K562 (cell line): ENCODE measurements around the gene BZW1. TPM values are rescaled to one million over a fixed set of nuclear protein-coding genes. Genes with fewer than 3 reads are reported as not detected.

Experiments
- ATAC-seq: fragments of 200-7000 bp; cut with Tn5 transposase; 3 replicates; pipeline ENCODE4 v1.9.1; 2020; ENCODE audit warnings: moderate library complexity
- BruUV-seq: library from RNA; stranded (reverse); fragments of 400-500 nt; replicated peaks from 2 replicates; lab custom pipeline; 2021; lab: Mats Ljungman, UMichigan
- CTCF ChIA-PET: fragments of 300-600 bp; formaldehyde crosslinking; extraction: SDS; loops from one replicate; lab custom pipeline; 2021; ENCODE audit warnings: low intra/inter-chr PET ratio; lab: Yijun Ruan, JAX
- POLR2A ChIA-PET: fragments of 300-600, 350-650 bp; sonication (Branson Sonifier 250); formaldehyde crosslinking; extraction: SDS; loops from one replicate; lab custom pipeline; 2021; ENCODE audit warnings: antibody characterized with exemption, inconsistent platforms; lab: Yijun Ruan, JAX
- DNase-seq, 4 experiments: peaks; one replicate each; pipeline versions ENCODE4 v3.0.0 to v3.0.0-alpha.2; 2011 to 2018; ENCODE audit warnings: low spot score in 3 of 4, mixed read lengths in 3 of 4; ENCODE audit errors: extremely low read depth in 1 of 4
- FAIRE-seq: peaks from 2 replicates; lab custom pipeline; 2011; peaks lifted over from hg19 to GRCh38; lab: Jason Lieb, UNC
- H2AFZ ChIP-seq: 2 replicates; pipeline ENCODE4 v1.6.0; 2011; ENCODE audit warnings: low read depth, low read length, control low read depth, inconsistent platforms
- H3K27ac ChIP-seq: fragments of 200-600 bp; 3 replicates; pipeline ENCODE4 v1.8.0; 2011; ENCODE audit warnings: low read depth, mild to moderate bottlenecking, control low read depth, inconsistent platforms, low read length, moderate library complexity, mixed read lengths; ENCODE audit errors: extremely low read depth
- H3K27me3 ChIP-seq, 2 experiments: fragments of 300-600 bp in 1 of 2; 2 replicates in 1 of 2; 3 replicates in 1 of 2; pipeline versions ENCODE4 v1.6.0 to v1.8.0; 2011; ENCODE audit warnings: inconsistent platforms in 2 of 2, low read length in 2 of 2, mild to moderate bottlenecking in 1 of 2, mixed read lengths in 1 of 2, moderate library complexity in 1 of 2; ENCODE audit not compliant: control insufficient read depth in 2 of 2, insufficient read depth in 2 of 2
- H3K36me3 ChIP-seq: fragments of 300-600 bp; 3 replicates; pipeline ENCODE4 v1.8.0; 2011; ENCODE audit warnings: mild to moderate bottlenecking, low read length, inconsistent platforms; ENCODE audit not compliant: control insufficient read depth, insufficient read depth
- H3K4me1 ChIP-seq, 2 experiments: fragments of 200-600 bp in 1 of 2; replicated peaks in 1 of 2; 2 replicates in 1 of 2; 3 replicates in 1 of 2; pipeline versions ENCODE4 v1.5.1 to v1.8.0; 2011; ENCODE audit warnings: inconsistent platforms in 2 of 2, low read length in 2 of 2, mild to moderate bottlenecking in 1 of 2, mixed read lengths in 1 of 2, moderate library complexity in 1 of 2; ENCODE audit not compliant: control insufficient read depth in 2 of 2, insufficient read depth in 2 of 2
- H3K4me2 ChIP-seq: 2 replicates; pipeline ENCODE4 v1.6.1; 2011; ENCODE audit warnings: low read length, control low read depth, inconsistent platforms, mixed read lengths; ENCODE audit not compliant: insufficient read depth
- H3K4me3 ChIP-seq: fragments of 200-600 bp; sonication (generic), shearing (Covaris generic); 2 replicates; pipeline ENCODE4 v1.5.1; 2016; ENCODE audit warnings: control low read depth, inconsistent platforms
- H3K79me2 ChIP-seq: fragments of 200-600 bp; 3 replicates; pipeline ENCODE4 v1.8.0; 2011; ENCODE audit warnings: low read length, inconsistent platforms; ENCODE audit not compliant: control insufficient read depth, insufficient read depth
- H3K9ac ChIP-seq, 2 experiments: 2 replicates each; pipeline versions ENCODE4 v1.6.0 to v1.6.1; 2011; ENCODE audit warnings: low read depth in 2 of 2, low read length in 2 of 2, control low read depth in 1 of 2, inconsistent platforms in 1 of 2, mild to moderate bottlenecking in 1 of 2, mixed read lengths in 1 of 2; ENCODE audit not compliant: insufficient read depth in 1 of 2
- H3K9me1 ChIP-seq: one replicate; pipeline ENCODE4 v1.6.0; 2011; ENCODE audit warnings: inconsistent platforms, mild to moderate bottlenecking, low read length, moderate library complexity; ENCODE audit not compliant: control insufficient read depth, insufficient read depth
- H3K9me3 ChIP-seq: replicated peaks from 2 replicates; pipeline ENCODE4 v1.5.1; 2011; ENCODE audit warnings: low read depth, low read length, inconsistent platforms; ENCODE audit not compliant: control insufficient read depth, insufficient read depth
- H4K20me1 ChIP-seq: replicated peaks from 2 replicates; pipeline ENCODE4 v1.6.1; 2011; ENCODE audit warnings: low read length, inconsistent platforms, mixed read lengths; ENCODE audit not compliant: control insufficient read depth, insufficient read depth
- ADNP ChIP-seq: fragments of 200-800 bp; sonication (Bioruptor generic); IDR thresholded peaks from 2 replicates; pipeline ENCODE4 v1.6.1; 2016; ENCODE audit warnings: missing genetic modification characterization, missing compliant biosample characterization
- OTX1 ChIP-seq: fragments of 450-650 bp; formaldehyde crosslinking; IDR thresholded peaks from 2 replicates; pipeline ENCODE4 v1.4.0; 2022; ENCODE audit warnings: mild to moderate bottlenecking
- PML ChIP-seq: IDR thresholded peaks from 2 replicates; pipeline ENCODE4 v1.6.1; 2012; ENCODE audit warnings: low read length, inconsistent platforms
- POLR2AphosphoS5 ChIP-seq: IDR thresholded peaks from 2 replicates; pipeline ENCODE4 v1.6.1; 2011; ENCODE audit warnings: mild to moderate bottlenecking, low read depth, low read length, moderate library complexity; ENCODE audit not compliant: control insufficient read depth, insufficient read depth
- RBFOX2 ChIP-seq: fragments of 200-400 bp; formaldehyde crosslinking; IDR thresholded peaks from 2 replicates; pipeline ENCODE4 v1.6.1; 2017; ENCODE audit warnings: low read depth, mild to moderate bottlenecking, low read length, moderate library complexity
- SMARCA5 ChIP-seq: fragments of 450-650 bp; IDR thresholded peaks from 2 replicates; pipeline ENCODE4 v1.6.1; 2016
- TBL1XR1 ChIP-seq, 2 experiments: IDR thresholded peaks; 2 replicates each; pipeline ENCODE4 v1.6.1; 2012; ENCODE audit warnings: improper control_type of control experiment in 2 of 2, low read length in 2 of 2, mild to moderate bottlenecking in 1 of 2
- ZNF589 ChIP-seq: fragments of 200-800 bp; sonication (Bioruptor generic); IDR thresholded peaks from 2 replicates; pipeline ENCODE4 v1.6.1; 2016; ENCODE audit warnings: low read depth, missing genetic modification characterization, missing compliant biosample characterization
- WGBS: fragments of 100-300 bp; shearing (Covaris generic); methylation state at CpG from one replicate; pipeline ENCODE4 v1.1.6; 2016; ENCODE audit warnings: low coverage, mixed read lengths; ENCODE audit not compliant: insufficient coverage; ENCODE audit errors: missing lambda C conversion rate; 5-methylcytosine and 5-hydroxymethylcytosine counted together
- in situ Hi-C: fragments of 300-500 bp; cut with MboI; formaldehyde crosslinking; loops from 4 replicates; pipeline ENCODE4 v1.15.0; 2018; ENCODE audit warnings: inconsistent platforms, mixed read lengths
- intact Hi-C: fragments of 100-400 bp; cut with micrococcal nuclease; formaldehyde crosslinking; loops from 2 replicates; pipeline ENCODE4 v1.14.2; 2022
- polyA plus RNA-seq, 8 experiments: library from polyadenylated mRNA; depleted of rRNA in 4 of 8; stranded (reverse) in 5 of 8; unstranded in 3 of 8; fragments of >200 nt; fragmentation: Nextera tagmentation in 2 of 8; fragmentation: Illumina TruSeq in 1 of 8; extraction: Ambion mirVana in 2 of 8; extraction: Trizol in 1 of 8; gene quantifications; 2 replicates each; pipeline versions ENCODE4 v1.2.1 to v1.2.3, GENCODE V29; 2011 to 2014; ENCODE audit warnings: inconsistent platforms in 1 of 8, missing spikeins in 1 of 8
- total RNA-seq, 7 experiments: library from RNA; depleted of rRNA in 6 of 7; stranded (reverse); fragments of >200 nt in 6 of 7; fragmentation: Illumina TruSeq in 2 of 7; extraction: Trizol in 2 of 7; gene quantifications; 2 replicates each; pipeline versions ENCODE4 v1.2.1 to v1.2.3, GENCODE V29; 2011 to 2021; ENCODE audit warnings: low replicate concordance in 1 of 7
- TF ChIP-seq, protein P1 (sequence below): fragments of 450-650 bp; formaldehyde crosslinking; conservative IDR thresholded peaks from 2 replicates; pipeline ENCODE4 v1.4.0; 2022; ENCODE audit warnings: mild to moderate bottlenecking, missing genetic modification characterization
- TF ChIP-seq, protein P2 (sequence below): fragments of 150-350 bp; IDR thresholded peaks from 2 replicates; pipeline ENCODE4 v1.6.1; 2014; ENCODE audit warnings: low read depth, mild to moderate bottlenecking, low read length, borderline replicate concordance
- TF ChIP-seq, protein P3 (sequence below): fragments of 250-450 bp; sonication (Bioruptor Pico); IDR thresholded peaks from 2 replicates; pipeline ENCODE4 v1.9.0; 2021; ENCODE audit warnings: mild to moderate bottlenecking, inconsistent platforms

Gene BZW1
- total and polyA plus RNA-seq, 9 of the 15 experiments (the other 6 are each of a cell fraction or from before 2014, with no cell fraction given) = 110 to 244 (median 198) TPM

DNA sequence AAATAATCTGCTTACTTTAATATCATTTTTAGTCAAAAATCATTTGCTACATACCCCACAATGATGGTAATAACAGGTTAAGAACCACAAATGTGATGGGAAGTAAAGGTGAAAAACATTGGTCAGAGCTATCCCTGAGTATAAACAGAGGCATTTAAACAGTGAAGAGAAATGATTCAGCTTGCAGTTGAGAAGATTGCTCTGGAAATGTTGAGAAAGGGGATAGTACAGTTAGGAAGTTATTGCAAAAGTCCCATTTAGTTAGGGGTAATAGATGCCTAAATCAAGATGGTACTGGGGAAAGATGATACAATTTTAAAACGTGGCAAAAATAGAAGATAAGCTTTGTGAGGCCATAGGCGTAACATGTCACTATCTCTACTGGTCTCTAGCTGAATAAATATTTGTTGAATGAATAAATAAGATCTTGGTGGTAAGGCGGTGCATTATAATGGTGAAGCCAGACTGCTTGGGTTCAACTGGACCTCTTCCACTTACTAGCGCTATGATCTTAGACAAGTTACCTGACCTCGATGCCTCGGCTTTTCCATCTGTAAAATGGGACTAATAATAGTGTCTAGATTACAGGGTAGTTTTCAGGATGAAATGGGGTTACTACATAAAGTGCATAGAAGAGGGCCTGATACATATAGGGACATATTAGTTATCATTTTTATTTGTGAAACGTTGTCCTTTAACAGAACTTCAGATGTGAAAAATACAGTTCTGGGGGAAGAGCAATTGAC, 2.0 kb upstream of the BZW1 start (continued):
- no peak for TF ChIP-seq PML
- TF ChIP-seq ZNF589 (CRISPR knock-in tag) = no peak
- TF ChIP-seq ADNP (tag) = peak; percentile 80
- TF ChIP-seq RBFOX2 = no peak

DNA sequence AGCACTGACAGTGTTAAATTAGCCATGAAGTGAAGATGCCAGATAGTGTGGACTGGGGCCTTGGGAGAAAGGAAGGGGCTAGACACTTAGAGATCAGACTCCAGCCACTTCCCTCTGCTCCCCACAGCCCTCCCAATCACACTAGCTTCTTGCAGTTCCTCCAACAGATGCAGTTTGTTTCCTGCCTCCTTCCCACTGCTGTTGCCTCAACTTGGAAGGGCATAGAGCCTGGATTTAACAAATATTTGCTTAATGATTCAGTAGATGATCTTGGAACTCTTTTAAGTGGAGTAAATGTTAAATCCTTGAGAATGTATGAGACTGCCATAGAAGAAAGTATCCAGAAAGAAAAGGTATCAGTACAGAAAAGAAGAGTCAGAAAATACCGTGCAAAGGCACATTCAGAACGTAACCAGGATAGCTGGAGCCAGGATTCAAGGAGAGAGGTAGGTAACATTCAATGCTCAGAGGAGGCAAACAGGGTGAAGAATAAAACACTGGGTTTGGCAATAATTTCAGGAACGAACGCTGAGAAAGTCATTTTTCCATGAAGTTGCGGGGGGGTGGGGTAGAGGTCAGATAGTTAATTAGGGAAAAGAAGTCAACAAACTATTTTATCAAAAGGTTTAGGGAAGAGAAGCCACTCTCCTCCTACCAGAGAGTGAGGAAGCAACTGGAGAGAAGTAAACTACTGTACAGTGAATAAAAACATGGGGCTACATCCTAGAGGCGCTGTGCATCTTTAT, 1.3 kb upstream of the BZW1 start:
- in situ Hi-C loops = no loop called here
- intact Hi-C loops = loop anchor here (2.0 to 5.0 kb wide), 4 partner anchors 43 to 78 kb away; partner anchors contain the start of genes CLK1, NIF3L1 and PPIL3
- TF ChIP-seq POLR2AphosphoS5 (no peak), SMARCA5 (no peak), OTX1 (CRISPR knock-in tag) (no peak), TBL1XR1 (IDR thresholded peaks at IDR 0.05; ENCODE audit: low read length in 2 of 2) (no peak)
- TF ChIP-seq, protein P1, sequence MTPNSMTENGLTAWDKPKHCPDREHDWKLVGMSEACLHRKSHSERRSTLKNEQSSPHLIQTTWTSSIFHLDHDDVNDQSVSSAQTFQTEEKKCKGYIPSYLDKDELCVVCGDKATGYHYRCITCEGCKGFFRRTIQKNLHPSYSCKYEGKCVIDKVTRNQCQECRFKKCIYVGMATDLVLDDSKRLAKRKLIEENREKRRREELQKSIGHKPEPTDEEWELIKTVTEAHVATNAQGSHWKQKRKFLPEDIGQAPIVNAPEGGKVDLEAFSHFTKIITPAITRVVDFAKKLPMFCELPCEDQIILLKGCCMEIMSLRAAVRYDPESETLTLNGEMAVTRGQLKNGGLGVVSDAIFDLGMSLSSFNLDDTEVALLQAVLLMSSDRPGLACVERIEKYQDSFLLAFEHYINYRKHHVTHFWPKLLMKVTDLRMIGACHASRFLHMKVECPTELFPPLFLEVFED (CRISPR knock-in tag) = no peak
- TF ChIP-seq, protein P2, sequence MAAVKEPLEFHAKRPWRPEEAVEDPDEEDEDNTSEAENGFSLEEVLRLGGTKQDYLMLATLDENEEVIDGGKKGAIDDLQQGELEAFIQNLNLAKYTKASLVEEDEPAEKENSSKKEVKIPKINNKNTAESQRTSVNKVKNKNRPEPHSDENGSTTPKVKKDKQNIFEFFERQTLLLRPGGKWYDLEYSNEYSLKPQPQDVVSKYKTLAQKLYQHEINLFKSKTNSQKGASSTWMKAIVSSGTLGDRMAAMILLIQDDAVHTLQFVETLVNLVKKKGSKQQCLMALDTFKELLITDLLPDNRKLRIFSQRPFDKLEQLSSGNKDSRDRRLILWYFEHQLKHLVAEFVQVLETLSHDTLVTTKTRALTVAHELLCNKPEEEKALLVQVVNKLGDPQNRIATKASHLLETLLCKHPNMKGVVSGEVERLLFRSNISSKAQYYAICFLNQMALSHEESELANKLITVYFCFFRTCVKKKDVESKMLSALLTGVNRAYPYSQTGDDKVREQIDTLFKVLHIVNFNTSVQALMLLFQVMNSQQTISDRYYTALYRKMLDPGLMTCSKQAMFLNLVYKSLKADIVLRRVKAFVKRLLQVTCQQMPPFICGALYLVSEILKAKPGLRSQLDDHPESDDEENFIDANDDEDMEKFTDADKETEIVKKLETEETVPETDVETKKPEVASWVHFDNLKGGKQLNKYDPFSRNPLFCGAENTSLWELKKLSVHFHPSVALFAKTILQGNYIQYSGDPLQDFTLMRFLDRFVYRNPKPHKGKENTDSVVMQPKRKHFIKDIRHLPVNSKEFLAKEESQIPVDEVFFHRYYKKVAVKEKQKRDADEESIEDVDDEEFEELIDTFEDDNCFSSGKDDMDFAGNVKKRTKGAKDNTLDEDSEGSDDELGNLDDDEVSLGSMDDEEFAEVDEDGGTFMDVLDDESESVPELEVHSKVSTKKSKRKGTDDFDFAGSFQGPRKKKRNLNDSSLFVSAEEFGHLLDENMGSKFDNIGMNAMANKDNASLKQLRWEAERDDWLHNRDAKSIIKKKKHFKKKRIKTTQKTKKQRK = no peak
- TF ChIP-seq, protein P3, sequence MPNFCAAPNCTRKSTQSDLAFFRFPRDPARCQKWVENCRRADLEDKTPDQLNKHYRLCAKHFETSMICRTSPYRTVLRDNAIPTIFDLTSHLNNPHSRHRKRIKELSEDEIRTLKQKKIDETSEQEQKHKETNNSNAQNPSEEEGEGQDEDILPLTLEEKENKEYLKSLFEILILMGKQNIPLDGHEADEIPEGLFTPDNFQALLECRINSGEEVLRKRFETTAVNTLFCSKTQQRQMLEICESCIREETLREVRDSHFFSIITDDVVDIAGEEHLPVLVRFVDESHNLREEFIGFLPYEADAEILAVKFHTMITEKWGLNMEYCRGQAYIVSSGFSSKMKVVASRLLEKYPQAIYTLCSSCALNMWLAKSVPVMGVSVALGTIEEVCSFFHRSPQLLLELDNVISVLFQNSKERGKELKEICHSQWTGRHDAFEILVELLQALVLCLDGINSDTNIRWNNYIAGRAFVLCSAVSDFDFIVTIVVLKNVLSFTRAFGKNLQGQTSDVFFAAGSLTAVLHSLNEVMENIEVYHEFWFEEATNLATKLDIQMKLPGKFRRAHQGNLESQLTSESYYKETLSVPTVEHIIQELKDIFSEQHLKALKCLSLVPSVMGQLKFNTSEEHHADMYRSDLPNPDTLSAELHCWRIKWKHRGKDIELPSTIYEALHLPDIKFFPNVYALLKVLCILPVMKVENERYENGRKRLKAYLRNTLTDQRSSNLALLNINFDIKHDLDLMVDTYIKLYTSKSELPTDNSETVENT = no peak

More for the DNA sequence above, 1.3 kb upstream of the BZW1 start:
- FAIRE-seq = peak; percentile 32
- peaks cover 40% of the 10 kb centered on the region for H3K79me2 ChIP-seq
- peak overlapping the region; percentile 96 for H3K4me3 ChIP-seq
- BruUV-seq = no TSS peak
- peak overlapping the region; percentile 94 for H2AFZ ChIP-seq
- ATAC-seq = no peak
- ChIA-PET CTCF (interaction anchor here (0.5 kb wide), 1 partner anchor 112 kb away, joined by 3 read pairs; no protein-coding TSS in a partner anchor), POLR2A (interaction anchor here (1.0 kb wide), 1 partner anchor 11 kb away, joined by 3 read pairs; no protein-coding TSS in a partner anchor)
- peak overlapping the region in 1 of 2 experiments; percentile 53; a peak in 2 of 4 replicates for H3K9ac ChIP-seq
- peaks cover 3% of the 10 kb centered on the region for H3K9me1 ChIP-seq
- peak overlapping the region; percentile 44 for H3K27ac ChIP-seq
- H3K4me2 ChIP-seq = peak overlapping the region; percentile 96
- no peaks in the 10 kb centered on the region for H3K27me3 ChIP-seq
- no peaks in the 10 kb centered on the region for H3K9me3 ChIP-seq
- H3K4me1 ChIP-seq = peaks cover 0 to 7% of the 10 kb centered on the region in 2 experiments; a peak in 3 of 5 replicates
- WGBS = 21% methylated on average over 5 of the region's 6 CpGs
- no peak for DNase-seq
- H3K36me3 ChIP-seq = peaks cover 28% of the 10 kb centered on the region
- peaks cover 14% of the 10 kb centered on the region for H4K20me1 ChIP-seq
